ENCODE measurements around the gene GALNT12. TPM values are rescaled to one million over a fixed set of nuclear protein-coding genes. Genes with fewer than 3 reads are reported as not detected.

Gene GALNT12
- polyA plus RNA-seq, 3 donors = 6.4 to 8.8 (median 8.6) TPM

GRCh38 chr9:98897745-98898144, 90.3 kb downstream of the GALNT12 start:
- DNase-seq (ENCODE audit: low read depth in 3 of 3, low spot score in 2 of 3) = no peak

GRCh38 chr9:98899408-98900056, 92.1 kb downstream of the GALNT12 start:
- DNase-seq (ENCODE audit: low read depth in 3 of 3, low spot score in 2 of 3) = no peak

Other genes starting within 250 kb of the GALNT12 start
- 1 to 10 TPM; 3.6 to 6.0 (median 3.8) TPM for gene GABBR2, start 98.7 kb upstream of the GALNT12 start, polyA plus RNA-seq (ENCODE audit: insufficient read length in 3 of 3)
- 10 to 100 TPM; 21.0 to 22.4 (median 21.9) TPM for gene ANKS6, start 11.1 kb upstream of the GALNT12 start, polyA plus RNA-seq (ENCODE audit: insufficient read length in 3 of 3)
- gene COL15A1, start 136.2 kb downstream of the GALNT12 start, polyA plus RNA-seq (ENCODE audit: insufficient read length in 3 of 3) = 10 to 100 TPM; 25.8 to 33.0 (median 29.8) TPM